ENCODE results near the gene ACOX1.

Gene ACOX1

GRCh38 chr17:76008630-76009425 is 29.9 kb upstream of the ACOX1 start:
- DNase-seq (ENCODE audit: low spot score), result no peak

- no peak for DNase-seq (ENCODE audit: low spot score)
These were observed 29.2 kb upstream of the ACOX1 start for GRCh38 chr17:76008208-76008607.

GRCh38 chr17:76007850-76008165 is 28.8 kb upstream of the ACOX1 start:
- no peak for DNase-seq (ENCODE audit: low spot score)

- DNase-seq (ENCODE audit: low spot score), result no peak
These were observed 28.3 kb upstream of the ACOX1 start for GRCh38 chr17:76007131-76007849.

GRCh38 chr17:76005263-76006149 is 26.5 kb upstream of the ACOX1 start:
- DNase-seq (ENCODE audit: low spot score), result peak; percentile 77

GRCh38 chr17:76004750-76005262 is 25.8 kb upstream of the ACOX1 start:
- no peak for DNase-seq (ENCODE audit: low spot score)

- no peak for DNase-seq (ENCODE audit: low spot score)
These were observed 24.9 kb upstream of the ACOX1 start for GRCh38 chr17:76003915-76004314.

- DNase-seq (ENCODE audit: low spot score), result no peak
These were observed 23.1 kb upstream of the ACOX1 start for GRCh38 chr17:76002100-76002499.

- no peak for DNase-seq (ENCODE audit: low spot score)
These were observed 22.0 kb upstream of the ACOX1 start, which contains the start of gene CDK3 for GRCh38 chr17:76000755-76001521. TSS of gene CDK3 (plus strand) at chr17:76000855. CDS start at chr17:76001426, 571 bp downstream.

GRCh38 chr17:76000016-76000754 is 21.2 kb upstream of the ACOX1 start:
- DNase-seq (ENCODE audit: low spot score), result peak; percentile 46

- no peak for DNase-seq (ENCODE audit: low spot score)
These were observed 19.4 kb upstream of the ACOX1 start for GRCh38 chr17:75998327-75998795.

GRCh38 chr17:75996665-75997590 is 18.0 kb upstream of the ACOX1 start:
- DNase-seq (ENCODE audit: low spot score), result peak; percentile 41

- DNase-seq (ENCODE audit: low spot score), result no peak
These were observed 16.5 kb upstream of the ACOX1 start for GRCh38 chr17:75995385-75995925.

GRCh38 chr17:75994802-75995370 is 15.9 kb upstream of the ACOX1 start:
- no peak for DNase-seq (ENCODE audit: low spot score)

GRCh38 chr17:75991396-75991795 is 12.4 kb upstream of the ACOX1 start:
- DNase-seq (ENCODE audit: low spot score), result no peak

GRCh38 chr17:75987041-75987440 is 8.1 kb upstream of the ACOX1 start:
- no peak for DNase-seq (ENCODE audit: low spot score)

GRCh38 chr17:75985986-75986385 is 7.0 kb upstream of the ACOX1 start:
- no peak for DNase-seq (ENCODE audit: low spot score)

GRCh38 chr17:75983501-75984181 is 4.7 kb upstream of the ACOX1 start:
- DNase-seq (ENCODE audit: low spot score), result no peak

Measured in CD4-positive, alpha-beta T cell treated with Interleukin-6 at 100 ng/mL for 8 hours (primary cell).